HG03064 (cell line): ENCODE data around the gene MRGPRF.

Experiments
- ATAC-seq: cut with Tn5 transposase; IDR thresholded peaks from one replicate; pipeline ENCODE4 v1.9.1; 2021; ENCODE audit warnings: low read depth; ENCODE audit not compliant: unreplicated experiment

Gene MRGPRF

GRCh38 chr11:69030301-69030700 lies 17.3 kb upstream of the MRGPRF start:
- ATAC-seq, result no peak

GRCh38 chr11:69027704-69028372 lies 14.8 kb upstream of the MRGPRF start:
- no peak for ATAC-seq

GRCh38 chr11:69024509-69024908 lies 11.5 kb upstream of the MRGPRF start:
- no peak for ATAC-seq

GRCh38 chr11:69022260-69022659 lies 9.2 kb upstream of the MRGPRF start:
- no peak for ATAC-seq

- no peak for ATAC-seq
Measured at GRCh38 chr11:69018924-69019323, 5.9 kb upstream of the MRGPRF start.

- ATAC-seq, result no peak
Measured at GRCh38 chr11:69017951-69018350, 4.9 kb upstream of the MRGPRF start.

DNA sequence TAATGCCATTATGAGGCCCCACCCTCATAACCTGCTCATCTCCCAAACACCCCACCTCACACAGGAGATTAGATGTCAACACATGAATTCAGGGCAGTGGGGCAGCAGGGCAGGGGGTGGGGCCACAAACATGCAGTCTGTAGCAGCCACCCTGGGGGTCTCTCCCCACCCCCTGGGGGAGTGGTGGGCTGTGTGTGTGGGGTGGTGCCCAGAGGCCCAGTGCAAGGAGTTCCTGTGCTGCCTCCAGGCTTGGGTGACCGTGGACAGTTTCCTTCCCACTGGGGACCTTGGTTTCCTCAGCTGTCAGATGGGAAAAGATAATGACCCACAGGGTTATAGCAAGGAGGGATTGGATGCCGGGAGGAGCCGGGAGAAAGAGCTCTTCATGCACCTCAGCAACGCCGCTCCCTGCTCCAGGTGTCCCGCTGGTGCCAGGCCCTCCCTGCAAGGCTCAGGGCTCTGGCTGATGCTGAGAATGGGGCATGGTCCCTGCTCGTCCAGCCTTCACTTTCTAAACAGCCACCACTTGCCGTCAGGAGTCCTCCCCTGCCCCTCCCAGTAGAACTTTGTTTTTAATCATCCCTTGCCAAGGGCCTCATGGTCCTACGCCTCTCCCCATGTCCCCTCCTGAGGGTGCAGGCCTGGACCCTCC lies 2.0 kb upstream of the MRGPRF start:
- no peak for ATAC-seq

- no peak for ATAC-seq
Measured at GRCh38 chr11:69014084-69014851, 1.2 kb upstream of the MRGPRF start.

DNA sequence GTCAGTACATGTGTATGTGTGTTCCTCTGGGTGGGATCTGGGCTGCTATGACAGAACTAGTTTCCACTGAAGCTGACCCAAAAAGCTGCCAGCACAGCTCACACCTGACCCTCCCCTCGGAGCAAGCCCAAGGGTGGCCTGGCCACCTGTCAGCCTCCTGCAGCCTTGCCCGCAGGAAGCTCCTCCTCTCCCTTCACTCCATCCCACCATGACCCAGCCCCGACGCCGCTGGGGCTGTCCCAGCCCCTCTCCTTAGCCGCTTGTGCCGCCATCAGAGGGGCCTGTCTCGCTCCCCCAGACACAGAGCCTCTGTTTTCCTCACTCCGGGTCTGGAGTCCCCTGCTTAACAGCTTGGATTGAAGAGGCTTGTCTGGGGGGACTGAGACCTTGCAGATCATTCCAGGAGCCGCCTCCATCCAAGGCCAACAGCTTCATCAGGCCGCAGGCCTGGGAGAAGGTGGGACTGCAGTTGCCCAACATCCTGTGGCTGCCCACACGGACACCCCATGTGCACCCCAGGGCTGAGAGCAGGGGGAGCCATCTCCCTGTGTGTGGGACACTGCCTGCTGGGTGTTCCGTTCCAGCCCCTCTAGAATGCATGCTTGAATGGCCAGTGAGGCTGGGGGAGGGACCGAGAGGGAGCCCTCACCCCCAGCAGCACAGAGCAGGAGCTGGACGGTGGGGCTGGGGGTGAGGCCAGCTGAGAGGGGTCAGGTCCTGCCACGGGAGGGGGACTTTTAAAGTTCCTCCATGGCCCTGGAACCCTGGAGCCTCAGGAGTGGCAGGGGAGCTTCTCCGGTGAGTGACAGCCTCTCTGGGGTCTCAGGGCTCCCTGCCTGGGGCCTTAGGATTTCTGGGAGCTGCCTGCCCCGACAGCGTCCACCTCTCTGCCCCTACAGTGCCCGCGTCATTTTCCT lies 696 bp downstream of the MRGPRF start:
- ATAC-seq, result no peak

GRCh38 chr11:69011624-69012091 lies 1.4 kb downstream of the MRGPRF start:
- no peak for ATAC-seq

- ATAC-seq, result no peak
Measured at GRCh38 chr11:69010964-69011623, 2.0 kb downstream of the MRGPRF start.

GRCh38 chr11:69010361-69010891 lies 2.6 kb downstream of the MRGPRF start:
- no peak for ATAC-seq

- no peak for ATAC-seq
Measured at GRCh38 chr11:69009441-69010211, 3.4 kb downstream of the MRGPRF start.

DNA sequence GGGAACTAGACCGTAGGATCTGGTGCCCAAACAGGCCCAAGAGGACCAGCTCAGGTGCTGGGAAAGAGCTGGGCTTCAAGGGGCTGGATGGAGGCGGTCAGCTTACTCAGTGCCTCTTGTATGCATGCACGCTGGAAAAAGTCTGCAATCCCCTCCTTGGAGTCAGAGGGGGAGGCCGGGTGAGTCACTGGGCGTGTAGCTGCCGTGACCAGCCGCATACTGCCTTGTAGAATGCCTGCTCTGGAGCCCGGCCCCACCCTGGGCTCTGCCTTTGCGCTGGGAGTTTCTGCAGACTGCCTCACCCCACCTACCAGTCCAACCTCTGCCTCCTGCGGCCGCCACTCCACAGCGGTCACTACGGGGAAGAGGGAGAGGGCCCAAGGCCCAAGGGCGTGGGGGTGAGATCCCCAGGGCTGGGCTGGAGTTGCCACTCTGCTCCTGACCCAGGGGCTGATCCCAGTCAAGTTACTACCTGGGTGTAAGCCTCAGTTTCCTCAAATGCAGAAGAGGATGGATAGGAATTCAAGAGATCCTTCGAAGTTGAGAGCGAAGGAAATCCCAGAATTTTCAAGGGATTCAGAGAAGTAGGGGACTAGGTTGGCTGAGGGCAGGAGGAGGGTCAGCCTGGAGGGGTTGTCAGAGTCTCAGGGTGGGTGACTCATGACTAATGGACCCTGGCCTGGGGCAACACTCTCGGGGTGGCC lies 4.2 kb downstream of the MRGPRF start:
- ATAC-seq, result no peak

DNA sequence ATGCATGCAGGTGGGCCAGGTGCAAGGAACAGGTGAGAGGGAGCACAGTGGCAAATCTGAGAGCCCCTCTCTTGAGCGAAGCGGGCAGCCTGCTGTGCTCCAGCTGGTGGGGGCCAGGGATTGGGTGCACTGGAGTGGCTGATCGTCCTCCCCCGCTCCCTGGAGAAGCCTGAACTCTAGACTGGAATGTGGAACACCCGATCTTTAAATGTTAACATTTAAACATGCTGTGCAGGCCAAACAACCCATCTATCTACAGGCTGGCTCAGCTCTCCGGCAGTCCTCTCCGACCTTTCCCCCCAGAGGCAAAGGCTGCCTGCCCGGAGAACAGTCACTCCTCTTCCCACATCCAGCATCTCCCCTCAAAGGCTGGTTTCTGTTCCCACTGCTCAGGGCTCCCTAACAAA lies 5.1 kb downstream of the MRGPRF start:
- ATAC-seq, result no peak

DNA sequence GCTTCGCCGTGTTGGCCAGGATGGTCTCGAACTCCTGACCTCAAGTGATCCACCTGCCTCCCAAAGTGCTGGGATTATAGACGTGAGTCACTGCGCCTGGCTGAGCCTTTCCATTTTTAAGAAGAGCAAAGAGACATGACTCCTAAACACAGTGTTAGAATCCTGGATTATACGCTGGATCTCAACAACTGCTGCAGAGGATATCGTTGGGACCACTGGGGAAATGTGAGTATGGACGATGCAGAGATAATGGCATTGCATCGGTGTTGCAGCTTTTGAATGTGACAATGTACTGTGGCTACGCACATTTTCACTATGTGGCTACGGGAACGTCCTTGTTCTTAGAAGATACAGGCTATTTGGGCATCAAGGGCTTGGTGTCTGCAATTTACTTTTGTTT lies 6.2 kb downstream of the MRGPRF start:
- ATAC-seq, result no peak

GRCh38 chr11:69005631-69006368 lies 7.2 kb downstream of the MRGPRF start:
- no peak for ATAC-seq

DNA sequence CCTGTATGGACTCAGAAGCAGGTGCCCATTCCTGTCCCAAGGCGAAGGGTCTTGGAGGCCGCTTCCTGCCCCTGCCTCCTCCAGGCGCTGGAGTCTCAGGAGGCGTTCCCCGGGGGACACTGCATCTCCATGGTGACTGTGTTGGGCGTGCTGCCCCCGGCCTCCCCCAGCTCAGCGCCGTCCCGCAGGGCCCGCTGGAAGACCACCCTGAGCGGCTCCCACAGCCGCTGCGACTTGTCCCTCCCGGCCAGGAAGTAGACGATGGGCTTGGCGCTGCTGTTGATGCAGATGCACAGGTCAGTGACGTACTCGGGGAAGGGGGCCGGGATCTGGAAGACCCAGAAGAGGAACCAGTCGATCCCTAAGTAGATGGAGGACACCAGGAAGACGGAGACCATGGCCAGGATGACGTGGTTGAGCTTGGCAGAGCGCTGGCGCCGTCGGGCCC lies 7.8 kb downstream of the MRGPRF start:
- no peak for ATAC-seq
